Muscle of leg (tissue), 16 donors: ENCODE data around the gene SRGAP2B. TPM values are rescaled to one million over a fixed set of nuclear protein-coding genes. Genes with fewer than 3 reads are reported as not detected.
A peak's percentile ranks its signal among the peaks of the same experiment; 100 is the strongest.
"Not testable (repeated sequence)": the region's sequence is repeated elsewhere in the genome, so short reads cannot be mapped to it uniquely, and the experiment has no call there.

Experiments
- DNase-seq: peaks from one replicate; pipeline ENCODE4 v3.0.0; 2013
- H3K27ac ChIP-seq: one replicate; pipeline ENCODE4 v1.5.1; 2013; ENCODE audit warnings: mild to moderate bottlenecking, low read length, control low read depth
- H3K27me3 ChIP-seq: one replicate; pipeline ENCODE4 v1.6.1; 2013; ENCODE audit warnings: low read length; ENCODE audit not compliant: control insufficient read depth, insufficient read depth
- H3K36me3 ChIP-seq: one replicate; pipeline ENCODE4 v1.6.1; 2013; ENCODE audit warnings: low read length; ENCODE audit not compliant: control insufficient read depth, insufficient read depth
- H3K4me1 ChIP-seq: one replicate; pipeline ENCODE4 v1.6.1; 2013; ENCODE audit warnings: low read length; ENCODE audit not compliant: control insufficient read depth, insufficient read depth
- H3K4me3 ChIP-seq: one replicate; pipeline ENCODE4 v1.5.1; 2013; ENCODE audit warnings: low read length, control low read depth
- H3K9me3 ChIP-seq: replicated peaks from 2 replicates; pipeline ENCODE4 v1.6.1; 2013; ENCODE audit warnings: low read depth, low read length; ENCODE audit not compliant: control insufficient read depth
- WGBS: methylation state at CpG from one replicate; pipeline ENCODE4 v1.1.5; 2013; ENCODE audit warnings: missing lambda C conversion rate; ENCODE audit not compliant: insufficient coverage; 5-methylcytosine and 5-hydroxymethylcytosine counted together
- long read RNA-seq, 11 donors: transcript quantifications; one replicate each; lab custom pipeline, GENCODE V29; 2026
- polyA plus RNA-seq, 8 donors: library from polyadenylated mRNA; unstranded; fragments of 120-200 nt; gene quantifications; one replicate each; pipeline versions ENCODE4 v1.2.1 to v1.2.3, GENCODE V29; 2013; ENCODE audit warnings: inconsistent platforms in 1 of 8, low replicate concordance in 1 of 8; ENCODE audit not compliant: insufficient read length in 8 of 8, insufficient read depth in 1 of 8
- total RNA-seq: library from RNA; stranded (reverse); fragments of 120-200 nt; gene quantifications from one replicate; pipeline ENCODE4 v1.2.4, GENCODE V29; 2013

SRGAP2B gene
- total RNA-seq (26.2 TPM), polyA plus RNA-seq (10 to 100 TPM; 21.4 to 49.3 (median 35.2) TPM)
- long read RNA-seq, donor 1, partial matches to known transcripts: 0 of 2 reads
- long read RNA-seq, donor 1, other reads (novel, unspliced or antisense): 0 of 2 reads
- long read RNA-seq, donor 2: 0 reads
- long read RNA-seq, donor 3, partial matches to known transcripts: 0 of 1 reads
- long read RNA-seq, donor 3, other reads (novel, unspliced or antisense): 0 of 1 reads
- long read RNA-seq, donor 4: 0 reads
- long read RNA-seq, donor 5, partial matches to known transcripts: 0 of 1 reads
- long read RNA-seq, donor 5, other reads (novel, unspliced or antisense): 0 of 1 reads
- long read RNA-seq, donor 6, partial matches to known transcripts: 5 of 5 reads
- long read RNA-seq, donor 6, other reads (novel, unspliced or antisense): 0 of 5 reads
- long read RNA-seq, donor 7: 0 reads
- long read RNA-seq, donor 8: 0 reads
- long read RNA-seq, donor 9: 0 reads
- long read RNA-seq, donor 10, partial matches to known transcripts: 0 of 2 reads
- long read RNA-seq, donor 10, other reads (novel, unspliced or antisense): 0 of 2 reads
- long read RNA-seq, donor 11: 0 reads

- peak within 1 kb of the TSS; percentile 65 for H3K27ac ChIP-seq
- DNase-seq, H3K4me1 ChIP-seq, H3K36me3 ChIP-seq, H3K4me3 ChIP-seq, H3K9me3 ChIP-seq, H3K27me3 ChIP-seq: not testable (repeated sequence)
- WGBS: no CpG with 5 or more reads among the region's 47 CpGs
These were observed at the start of gene SRGAP2B, which contains the start of gene FAM72D for GRCh38 chr1:145095284-145096057. Gene SRGAP2B, minus strand, starts transcription at chr1:145095328. Its CDS starts 2,427 bp downstream, at chr1:145092901. Gene FAM72D, plus strand, starts transcription at chr1:145095974. Its CDS starts 874 bp downstream, at chr1:145096848.

GRCh38 chr1:145144264-145144913 is 49.3 kb upstream of the SRGAP2B start:
- H3K4me3 ChIP-seq, H3K27ac ChIP-seq, DNase-seq, H3K9me3 ChIP-seq, H3K27me3 ChIP-seq, H3K4me1 ChIP-seq, H3K36me3 ChIP-seq: not testable (repeated sequence)
- no CpG with 5 or more reads among the region's 3 CpGs for WGBS

DNA sequence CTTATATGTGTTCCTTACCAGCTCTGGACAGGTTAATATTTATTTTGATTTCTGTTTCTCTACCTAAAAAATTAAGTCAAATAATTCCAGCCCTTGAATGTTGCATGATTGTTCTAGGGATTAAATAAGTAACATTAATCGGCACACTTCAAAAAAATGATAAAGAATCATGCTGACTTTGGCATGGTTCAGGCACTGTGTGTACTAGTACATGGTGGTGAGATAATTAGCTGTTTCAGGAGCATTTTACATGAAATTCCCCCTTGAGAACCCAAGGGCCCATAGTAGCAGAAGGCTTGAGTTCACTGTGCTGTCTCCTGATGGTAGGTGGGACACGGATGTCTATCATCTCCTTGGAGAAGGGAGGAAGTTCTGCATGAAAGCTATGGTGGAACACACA is 45.4 kb upstream of the SRGAP2B start:
- no CpG with 5 or more reads among the region's 2 CpGs for WGBS
- DNase-seq, H3K36me3 ChIP-seq, H3K9me3 ChIP-seq, H3K27ac ChIP-seq, H3K4me1 ChIP-seq, H3K4me3 ChIP-seq, H3K27me3 ChIP-seq: not testable (repeated sequence)

DNA sequence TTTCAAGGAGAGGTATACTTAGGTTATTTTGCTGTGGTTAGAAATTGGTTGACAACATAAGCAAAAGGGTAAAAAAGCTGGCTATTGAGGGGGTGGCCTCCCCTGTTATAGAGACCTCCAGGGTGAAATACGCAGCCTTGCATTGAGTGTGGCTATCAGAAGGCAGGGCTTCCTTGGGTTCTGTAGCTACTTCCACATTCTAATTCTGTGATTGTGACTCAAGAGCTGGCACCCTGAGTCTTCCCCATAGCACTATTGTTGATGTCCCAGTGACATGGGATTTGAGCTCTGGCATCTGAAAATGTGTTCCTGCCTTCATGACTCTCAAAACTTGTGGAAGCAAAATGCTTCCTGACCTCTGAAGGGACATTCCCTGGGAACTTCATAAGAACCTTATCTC is 39.3 kb upstream of the SRGAP2B start:
- H3K36me3 ChIP-seq, H3K4me3 ChIP-seq, H3K4me1 ChIP-seq, H3K27me3 ChIP-seq, DNase-seq, H3K9me3 ChIP-seq, H3K27ac ChIP-seq: not testable (repeated sequence)
- WGBS: no CpG with 5 or more reads among the region's 1 CpG

- not testable (repeated sequence) for H3K9me3 ChIP-seq
- peak; percentile 0 for DNase-seq
These were observed 33.8 kb upstream of the SRGAP2B start for GRCh38 chr1:145128697-145129469.

DNA sequence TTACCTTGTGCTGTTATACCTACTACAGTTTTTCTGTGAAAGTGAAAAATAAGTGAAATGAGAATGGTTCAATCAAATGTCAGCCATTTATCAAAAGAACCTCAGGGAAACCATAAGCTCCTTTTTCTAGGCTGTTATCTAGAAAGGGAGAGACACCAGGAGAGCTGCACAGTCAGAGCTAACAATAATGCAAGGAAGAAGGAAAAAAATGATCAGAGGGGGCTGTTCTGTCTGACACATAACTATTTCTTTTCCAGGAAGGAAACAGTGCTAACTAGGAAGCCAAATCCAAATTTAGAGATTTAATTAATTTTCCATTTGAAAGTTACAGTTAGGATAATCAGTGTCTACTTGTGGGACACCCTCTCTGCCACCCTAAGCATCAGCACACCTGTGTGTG is 32.0 kb upstream of the SRGAP2B start:
- H3K36me3 ChIP-seq, H3K27ac ChIP-seq: not testable (repeated sequence)

More at GRCh38 chr1:145128697-145129469, 33.8 kb upstream of the SRGAP2B start:
- not testable (repeated sequence) for H3K27me3 ChIP-seq, H3K4me3 ChIP-seq, H3K4me1 ChIP-seq, H3K27ac ChIP-seq, H3K36me3 ChIP-seq
- WGBS: no CpG with 5 or more reads among the region's 14 CpGs

DNA sequence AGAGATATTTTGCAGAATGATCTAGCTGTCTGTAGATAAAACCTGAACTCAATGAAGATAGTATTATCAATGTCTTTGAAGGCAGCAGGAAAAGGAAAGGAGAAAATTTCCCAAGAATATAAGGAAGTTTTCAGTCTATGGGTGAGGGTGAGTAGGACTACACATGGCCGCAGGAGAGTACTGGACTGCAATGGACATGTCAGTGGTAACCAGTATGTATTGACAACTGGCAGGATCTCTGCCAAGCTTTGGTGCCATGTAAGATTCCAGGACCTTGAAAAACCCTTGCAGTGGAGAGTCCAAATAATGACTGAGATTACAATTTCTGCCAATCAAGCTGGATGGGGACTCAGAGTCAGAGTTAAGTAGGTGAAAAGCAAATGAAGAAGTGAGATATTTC is 30.0 kb upstream of the SRGAP2B start:
- not testable (repeated sequence) for H3K9me3 ChIP-seq, DNase-seq, H3K27ac ChIP-seq, H3K27me3 ChIP-seq, H3K4me1 ChIP-seq, H3K36me3 ChIP-seq, H3K4me3 ChIP-seq
- no CpG with 5 or more reads among the region's 1 CpG for WGBS

More for the DNA sequence above, 32.0 kb upstream of the SRGAP2B start:
- H3K4me3 ChIP-seq, H3K9me3 ChIP-seq, DNase-seq, H3K27me3 ChIP-seq, H3K4me1 ChIP-seq: not testable (repeated sequence)

- H3K27me3 ChIP-seq, H3K4me1 ChIP-seq, H3K36me3 ChIP-seq, H3K9me3 ChIP-seq, DNase-seq, H3K27ac ChIP-seq, H3K4me3 ChIP-seq: not testable (repeated sequence)
- no CpG with 5 or more reads among the region's 7 CpGs for WGBS
These were observed 29.0 kb upstream of the SRGAP2B start for GRCh38 chr1:145123992-145124641.

DNA sequence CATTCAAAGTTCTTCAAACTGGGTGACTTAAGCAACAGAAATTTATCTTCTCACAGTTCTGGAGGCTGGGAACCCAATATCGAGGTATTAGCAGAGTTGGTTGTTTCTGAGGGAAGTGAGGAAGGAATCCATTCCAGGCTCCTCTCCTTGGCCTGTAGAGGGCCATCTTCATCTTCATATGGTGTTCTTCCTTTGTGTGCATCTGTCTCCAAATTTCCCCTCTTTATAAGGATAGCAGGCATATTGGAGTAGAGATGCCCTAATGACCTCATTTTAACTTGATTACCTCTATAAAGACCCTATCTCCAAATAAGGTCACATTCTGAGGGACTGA is 27.9 kb upstream of the SRGAP2B start:
- no CpG with 5 or more reads among the region's 1 CpG for WGBS
- H3K27ac ChIP-seq, H3K27me3 ChIP-seq, H3K36me3 ChIP-seq, H3K4me3 ChIP-seq, H3K9me3 ChIP-seq, H3K4me1 ChIP-seq, DNase-seq: not testable (repeated sequence)
